Measurements from ENCODE around the gene CSN1S1. TPM values are rescaled to one million over a fixed set of nuclear protein-coding genes. Genes with fewer than 3 reads are reported as not detected.

The CSN1S1 gene, protein sequence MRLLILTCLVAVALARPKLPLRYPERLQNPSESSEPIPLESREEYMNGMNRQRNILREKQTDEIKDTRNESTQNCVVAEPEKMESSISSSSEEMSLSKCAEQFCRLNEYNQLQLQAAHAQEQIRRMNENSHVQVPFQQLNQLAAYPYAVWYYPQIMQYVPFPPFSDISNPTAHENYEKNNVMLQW
- 1 to 10 TPM in 1 of 2 donors, not detected in 1; 1.4 TPM for total RNA-seq

DNA sequence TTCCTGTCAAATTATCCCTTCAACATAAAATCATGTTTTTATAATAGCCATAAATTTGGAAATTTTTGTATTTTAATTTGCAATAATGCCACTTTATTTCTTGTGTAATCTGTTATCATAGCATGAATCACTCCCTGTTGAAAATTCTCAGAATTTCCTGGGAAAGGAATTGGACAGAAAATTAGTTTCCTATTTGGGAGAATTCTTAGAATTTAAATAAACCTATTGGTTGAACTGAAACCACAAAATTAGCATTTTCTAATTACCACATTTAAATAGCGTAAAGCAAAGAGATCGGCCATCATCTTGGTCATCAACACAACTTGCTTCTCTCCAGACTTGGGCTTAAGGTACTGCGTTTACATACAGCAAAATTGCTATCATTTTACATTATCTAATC is at the start of gene CSN1S1:
TSS of gene CSN1S1 (plus strand) at position 301 of the 400 bp plus-strand sequence. CDS start 1,488 bp downstream, outside the sequence.
- Histone ChIP-seq H3K27ac (no peak within 1 kb of the TSS), H3K4me1 (replicated peaks) (no peaks in the 10 kb centered on the region), H3K27me3 (replicated peaks; ENCODE audit: insufficient read depth) (no peaks in the 10 kb centered on the region), H3K36me3 (no peaks in the 10 kb centered on the region), H3K9me3 (no peaks in the 10 kb centered on the region), H3K4me3 (no peak within 1 kb of the TSS)
- TF ChIP-seq POLR2AphosphoS5 (IDR thresholded peaks at IDR 0.05) (no peak), POLR2A (IDR thresholded peaks at IDR 0.05) (no peak), CTCF (IDR thresholded peaks at IDR 0.05) (no peak)
- WGBS: 97% methylated on average over 3 of the region's 3 CpGs
- no peak for DNase-seq (ENCODE audit: low spot score)
- intact Hi-C loops (cut with DNase I): no loop called here

- intact Hi-C loops (cut with DNase I): loop anchor here (5.0 kb wide), 1 partner anchor 621 kb away; no protein-coding TSS in a partner anchor
- H3K27ac ChIP-seq: no peak overlapping the region
- H3K27me3 ChIP-seq (replicated peaks; ENCODE audit: insufficient read depth): no peaks in the 10 kb centered on the region
- no peaks in the 10 kb centered on the region for H3K4me1 ChIP-seq (replicated peaks)
- no peak overlapping the region for H3K4me3 ChIP-seq
- DNase-seq (ENCODE audit: low spot score): peak; percentile 23
- peak; percentile 48 to 88 (median 78) for TF ChIP-seq CTCF (IDR thresholded peaks at IDR 0.05)
- TF ChIP-seq POLR2AphosphoS5 (IDR thresholded peaks at IDR 0.05): no peak
- no peaks in the 10 kb centered on the region for H3K9me3 ChIP-seq
- H3K36me3 ChIP-seq: no peaks in the 10 kb centered on the region
Observed at GRCh38 chr4:69881173-69881773, 49.6 kb upstream of the CSN1S1 start.

- no peaks in the 10 kb centered on the region for H3K36me3 ChIP-seq
- H3K9me3 ChIP-seq: no peaks in the 10 kb centered on the region
- H3K27ac ChIP-seq: no peak overlapping the region
- no peaks in the 10 kb centered on the region for H3K4me1 ChIP-seq (replicated peaks)
- TF ChIP-seq CTCF (IDR thresholded peaks at IDR 0.05) (no peak), POLR2A (IDR thresholded peaks at IDR 0.05) (no peak), POLR2AphosphoS5 (IDR thresholded peaks at IDR 0.05) (no peak)
- no peak for DNase-seq (ENCODE audit: low spot score)
- intact Hi-C loops (cut with DNase I): loop anchor here (5.0 kb wide), 1 partner anchor 620 kb away; no protein-coding TSS in a partner anchor
- H3K4me3 ChIP-seq: no peak overlapping the region
- no peaks in the 10 kb centered on the region for H3K27me3 ChIP-seq (replicated peaks; ENCODE audit: insufficient read depth)
Observed at GRCh38 chr4:69882150-69882549, 48.7 kb upstream of the CSN1S1 start.

- TF ChIP-seq POLR2A (IDR thresholded peaks at IDR 0.05) (no peak), POLR2AphosphoS5 (IDR thresholded peaks at IDR 0.05) (no peak), CTCF (IDR thresholded peaks at IDR 0.05) (no peak)
- H3K27ac ChIP-seq: no peak overlapping the region
- no peak overlapping the region for H3K4me3 ChIP-seq
- H3K4me1 ChIP-seq (replicated peaks): no peaks in the 10 kb centered on the region
- intact Hi-C loops (cut with DNase I): no loop called here
- no peaks in the 10 kb centered on the region for H3K27me3 ChIP-seq (replicated peaks; ENCODE audit: insufficient read depth)
- no peaks in the 10 kb centered on the region for H3K9me3 ChIP-seq
- H3K36me3 ChIP-seq: no peaks in the 10 kb centered on the region
- no peak for DNase-seq (ENCODE audit: low spot score)
Observed at GRCh38 chr4:69888336-69888735, 42.5 kb upstream of the CSN1S1 start.

DNA sequence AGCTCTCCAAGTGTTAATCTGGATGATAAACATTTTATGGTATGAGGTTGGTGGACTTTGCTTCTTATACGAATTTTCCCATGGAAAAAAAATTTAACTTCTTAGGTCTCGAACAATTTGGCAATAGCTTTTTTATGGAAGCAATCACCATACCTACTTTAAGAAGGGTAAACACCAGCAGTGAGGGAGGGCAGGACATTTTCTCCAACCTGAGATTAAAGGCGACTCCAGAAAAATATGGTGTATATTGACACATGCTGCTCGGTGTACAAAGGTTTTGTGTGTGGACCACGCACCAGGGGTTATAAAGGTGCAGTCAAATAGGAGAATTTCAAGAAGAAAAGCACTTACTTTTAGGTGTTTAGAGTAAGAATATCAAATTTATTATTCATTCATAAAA is 36.7 kb upstream of the CSN1S1 start:
- H3K4me3 ChIP-seq: no peak overlapping the region
- intact Hi-C loops (cut with DNase I): no loop called here
- no peaks in the 10 kb centered on the region for H3K27me3 ChIP-seq (replicated peaks; ENCODE audit: insufficient read depth)
- DNase-seq (ENCODE audit: low spot score): no peak
- no peaks in the 10 kb centered on the region for H3K4me1 ChIP-seq (replicated peaks)
- no peaks in the 10 kb centered on the region for H3K9me3 ChIP-seq
- 84% methylated on average over 5 of the region's 5 CpGs for WGBS
- H3K27ac ChIP-seq: no peak overlapping the region
- TF ChIP-seq POLR2AphosphoS5 (IDR thresholded peaks at IDR 0.05) (no peak), POLR2A (IDR thresholded peaks at IDR 0.05) (no peak), CTCF (IDR thresholded peaks at IDR 0.05) (no peak)
- no peaks in the 10 kb centered on the region for H3K36me3 ChIP-seq

Measured in prostate gland (tissue), 2 donors.